GM19463 (cell line): ENCODE results near the gene USP25.

ENCODE experiments used
- ATAC-seq: cut with Tn5 transposase; IDR thresholded peaks from one replicate; pipeline ENCODE4 v1.9.1; 2021; ENCODE audit warnings: mild to moderate bottlenecking, moderate library complexity; ENCODE audit not compliant: unreplicated experiment

USP25 gene

GRCh38 chr21:15755125-15755524, 25.3 kb downstream of the USP25 start:
- ATAC-seq = no peak

DNA sequence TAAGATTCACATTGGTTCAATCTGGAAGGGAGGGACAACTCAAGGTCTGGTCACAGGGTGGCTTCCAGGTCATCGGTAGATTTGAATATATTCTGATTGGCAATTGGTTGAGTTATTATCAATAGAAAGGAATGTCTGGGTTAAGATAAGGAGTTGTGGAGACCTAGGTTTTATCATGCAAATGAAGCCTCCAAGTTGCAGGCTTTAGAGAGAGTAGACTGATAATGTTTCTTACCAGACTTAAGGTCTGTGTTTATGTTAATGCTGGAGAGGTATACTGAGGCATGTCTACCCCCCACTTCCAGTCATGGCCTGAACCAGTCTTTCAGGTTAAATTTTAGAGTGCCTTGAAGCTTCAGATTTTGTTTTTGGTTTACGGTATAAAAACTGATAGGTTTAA, 29.7 kb downstream of the USP25 start:
- no peak for ATAC-seq

GRCh38 chr21:15761507-15762100, 31.8 kb downstream of the USP25 start:
- ATAC-seq = no peak

DNA sequence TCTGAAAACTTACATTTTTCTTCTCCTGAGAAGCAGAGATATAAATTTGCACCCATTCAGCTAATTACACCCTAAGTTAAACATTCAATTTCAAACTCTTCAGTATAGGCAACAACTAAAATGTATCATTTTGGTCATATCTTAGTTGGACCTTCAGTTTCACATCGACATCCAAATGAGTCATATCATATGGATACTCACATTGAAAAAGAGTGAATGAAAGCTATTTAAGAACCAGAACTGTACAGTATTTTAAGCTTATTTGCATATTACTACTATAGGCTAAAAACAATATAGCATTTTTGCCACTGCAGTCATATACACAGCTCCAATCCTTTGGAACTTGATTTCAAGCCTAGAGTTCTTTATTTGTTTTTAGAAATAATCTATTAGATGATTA, 33.6 kb downstream of the USP25 start:
- ATAC-seq = no peak

GRCh38 chr21:15764878-15765277, 35.1 kb downstream of the USP25 start:
- no peak for ATAC-seq

- ATAC-seq = no peak
Observed at GRCh38 chr21:15766952-15767603, 37.3 kb downstream of the USP25 start.

GRCh38 chr21:15768045-15768601, 38.3 kb downstream of the USP25 start:
- no peak for ATAC-seq

- no peak for ATAC-seq
Observed at GRCh38 chr21:15768853-15769252, 39.1 kb downstream of the USP25 start.

- no peak for ATAC-seq
Observed at GRCh38 chr21:15771311-15771710, 41.5 kb downstream of the USP25 start.

GRCh38 chr21:15772654-15773053, 42.9 kb downstream of the USP25 start:
- no peak for ATAC-seq

- no peak for ATAC-seq
Observed at GRCh38 chr21:15774590-15774989, 44.8 kb downstream of the USP25 start.

DNA sequence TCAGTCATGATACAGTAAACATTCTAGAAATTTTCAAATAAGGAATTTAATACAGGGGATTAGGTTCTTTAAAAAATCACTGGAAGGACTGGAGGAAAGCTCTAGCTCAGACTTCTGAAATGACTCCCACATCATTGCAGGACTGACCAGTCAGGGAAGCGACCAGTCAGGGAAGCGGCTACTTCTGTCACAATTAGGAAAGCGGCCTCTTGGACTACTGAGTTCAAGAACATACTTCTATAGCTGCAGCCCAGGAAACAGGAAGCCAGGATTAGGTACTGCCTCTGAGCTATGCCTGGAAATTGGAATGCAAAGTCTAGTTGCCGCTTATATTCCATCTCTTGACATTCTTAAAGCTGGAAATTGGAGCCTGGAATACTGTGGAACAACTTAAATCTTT, 45.5 kb downstream of the USP25 start:
- no peak for ATAC-seq

- ATAC-seq = no peak
Observed at GRCh38 chr21:15775981-15776380, 46.2 kb downstream of the USP25 start.

- no peak for ATAC-seq
Observed at GRCh38 chr21:15776818-15777217, 47.0 kb downstream of the USP25 start.

- no peak for ATAC-seq
Observed at GRCh38 chr21:15781986-15782385, 52.2 kb downstream of the USP25 start.

GRCh38 chr21:15788847-15789523, 59.2 kb downstream of the USP25 start:
- ATAC-seq = no peak

DNA sequence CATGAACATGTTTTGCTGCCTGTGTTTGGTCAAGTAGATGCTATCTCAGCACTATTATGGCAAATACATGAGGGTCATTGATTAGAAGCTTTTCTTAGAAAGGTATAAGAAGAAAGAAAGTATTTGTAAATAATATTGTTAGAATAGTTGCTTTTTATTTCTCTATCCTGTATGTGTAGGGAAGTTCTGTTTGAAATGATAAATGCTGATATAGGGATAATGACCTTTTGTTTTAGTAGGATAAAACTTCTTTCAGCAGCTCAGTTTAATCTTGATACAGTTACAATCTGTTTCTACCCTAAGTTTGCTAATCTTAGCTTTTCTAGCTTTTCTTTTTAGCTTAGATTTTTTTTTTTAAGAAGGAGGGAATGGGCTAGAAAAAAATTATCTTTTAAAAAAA, 63.3 kb downstream of the USP25 start:
- ATAC-seq = no peak

DNA sequence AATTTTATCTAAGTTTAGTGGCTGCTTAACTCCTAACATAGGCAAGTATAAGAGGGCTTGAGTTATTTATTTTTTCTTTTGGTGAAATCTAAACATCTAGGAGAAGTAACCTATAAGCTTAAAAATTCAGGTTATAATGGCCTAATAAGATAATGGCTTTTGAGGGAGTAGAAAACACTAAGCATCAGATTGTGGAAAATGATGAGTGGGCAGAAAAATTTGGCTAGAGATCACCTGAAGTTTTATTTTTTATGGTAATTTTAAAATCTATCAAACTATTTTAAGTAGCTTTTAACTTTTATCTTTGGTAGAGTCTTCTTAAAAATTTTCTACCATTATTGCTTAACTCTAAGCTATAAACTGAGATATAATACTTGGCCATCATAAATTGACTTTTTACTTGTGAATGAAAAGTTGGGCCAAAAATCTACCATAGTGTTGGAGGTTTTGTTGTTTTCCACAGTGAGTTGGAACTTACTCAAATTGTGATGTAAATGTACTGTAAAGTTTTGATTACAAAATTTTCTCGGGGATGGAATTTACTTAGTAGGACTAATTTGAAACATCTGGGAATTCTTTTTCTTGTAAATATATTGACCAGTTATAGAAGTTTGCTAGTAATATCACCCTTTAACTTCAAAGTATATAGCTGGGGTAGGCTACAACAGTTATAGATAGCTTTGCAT, 63.9 kb downstream of the USP25 start:
- no peak for ATAC-seq

GRCh38 chr21:15794277-15794912, 64.6 kb downstream of the USP25 start:
- no peak for ATAC-seq

DNA sequence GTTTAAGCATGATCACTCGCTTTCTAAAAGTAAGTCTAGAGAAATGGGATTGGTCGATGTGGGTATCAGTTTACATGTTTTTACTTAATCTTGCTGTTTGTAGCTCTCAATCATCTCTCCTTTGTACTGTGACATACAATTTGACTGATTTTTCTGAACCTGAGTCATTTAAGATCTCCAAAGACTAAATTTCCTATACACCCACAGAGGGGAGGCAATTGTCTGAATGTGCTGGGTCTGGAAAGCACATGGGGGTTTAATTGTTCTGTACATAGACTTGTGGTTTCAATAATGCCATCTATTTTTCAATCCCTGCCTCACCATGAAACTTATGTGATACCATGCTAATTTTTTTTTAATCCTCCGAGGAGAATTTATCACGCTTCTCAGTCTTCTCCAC, 65.8 kb downstream of the USP25 start:
- no peak for ATAC-seq
